SK-N-SH (cell line): ENCODE measurements around the gene SELENOI. TPM values are rescaled to one million over a fixed set of nuclear protein-coding genes. Genes with fewer than 3 reads are reported as not detected.

Experiments used
- CTCF ChIA-PET: fragments of 300-600, 350-600 bp; formaldehyde crosslinking; extraction: SDS; loops from one replicate; lab custom pipeline; 2021; lab: Yijun Ruan, JAX
- POLR2A ChIA-PET: fragments of 350-600 bp; sonication (Branson Sonifier 250); formaldehyde crosslinking; extraction: SDS; loops from one replicate; lab custom pipeline; 2020; ENCODE audit warnings: antibody characterized with exemption, inconsistent platforms; lab: Yijun Ruan, JAX
- DNase-seq: peaks from one replicate; pipeline ENCODE4 v3.0.0; 2012
- H2AFZ ChIP-seq: fragments of 200-600 bp; sonication (generic); 2 replicates; pipeline ENCODE4 v1.8.1; 2016; ENCODE audit warnings: antibody characterized with exemption, mild to moderate bottlenecking, low read depth
- H3F3A ChIP-seq: fragments of 200-600 bp; sonication (generic); replicated peaks from 2 replicates; pipeline ENCODE3; 2016; ENCODE audit warnings: antibody characterized with exemption, mild to moderate bottlenecking; ENCODE audit not compliant: insufficient read depth
- H3K27ac ChIP-seq, 2 experiments: fragments of 200-500 bp in 1 of 2; fragments of 200-600 bp in 1 of 2; sonication (Bioruptor generic) in 1 of 2; sonication (generic), shearing (Covaris generic) in 1 of 2; 2 replicates each; pipeline versions ENCODE4 v1.5.1 to v1.6.1; 2014 to 2016; ENCODE audit warnings: low read depth in 2 of 2, inconsistent platforms in 1 of 2, low read length in 1 of 2, mild to moderate bottlenecking in 1 of 2, mixed read lengths in 1 of 2
- H3K27me3 ChIP-seq: fragments of 200-600 bp; sonication (generic), shearing (Covaris generic); 2 replicates; pipeline ENCODE4 v1.6.1; 2016; ENCODE audit warnings: mixed run types; ENCODE audit not compliant: insufficient read depth
- H3K36me3 ChIP-seq, 2 experiments: fragments of 200-500 bp in 1 of 2; fragments of 200-600 bp in 1 of 2; sonication (Bioruptor generic) in 1 of 2; sonication (generic) in 1 of 2; replicated peaks in 1 of 2; 2 replicates each; pipeline versions ENCODE3 to v1.5.1; 2014 to 2016; ENCODE audit warnings: low read length in 1 of 2, mild to moderate bottlenecking in 1 of 2; ENCODE audit not compliant: insufficient read depth in 2 of 2, control insufficient read depth in 1 of 2
- H3K4me1 ChIP-seq, 2 experiments: fragments of 200-500 bp in 1 of 2; fragments of 200-600 bp in 1 of 2; sonication (Bioruptor generic) in 1 of 2; sonication (generic), shearing (Covaris generic) in 1 of 2; 2 replicates each; pipeline versions ENCODE4 v1.5.1 to v1.6.1; 2014 to 2016; ENCODE audit warnings: low read depth in 1 of 2, low read length in 1 of 2, mixed run types in 1 of 2; ENCODE audit not compliant: insufficient read depth in 2 of 2, control insufficient read depth in 1 of 2
- H3K4me2 ChIP-seq: fragments of 200-600 bp; sonication (generic), shearing (Covaris generic); 2 replicates; pipeline ENCODE4 v1.6.1; 2017; ENCODE audit warnings: mixed run types
- H3K4me3 ChIP-seq, 2 experiments: fragments of 200-500 bp in 1 of 2; fragments of 200-600 bp in 1 of 2; sonication (Bioruptor generic) in 1 of 2; sonication (generic), shearing (Covaris generic) in 1 of 2; 2 replicates each; pipeline versions ENCODE4 v1.5.1 to v1.8.1; 2014 to 2016; ENCODE audit warnings: low read depth in 2 of 2, inconsistent platforms in 1 of 2, low read length in 1 of 2, mild to moderate bottlenecking in 1 of 2, mixed read lengths in 1 of 2, moderate library complexity in 1 of 2
- H3K79me2 ChIP-seq: fragments of 200-600 bp; sonication (generic); 2 replicates; pipeline ENCODE4 v1.8.1; 2017; ENCODE audit warnings: mild to moderate bottlenecking; ENCODE audit not compliant: insufficient read depth
- H3K9ac ChIP-seq: fragments of 200-600 bp; sonication (generic); 2 replicates; pipeline ENCODE4 v1.6.1; 2017; ENCODE audit warnings: mixed run types
- H3K9me2 ChIP-seq: fragments of 200-600 bp; sonication (generic); 2 replicates; pipeline ENCODE4 v1.6.1; 2017; ENCODE audit warnings: mixed run types
- H3K9me3 ChIP-seq: fragments of 200-600 bp; sonication (generic); 2 replicates; pipeline ENCODE4 v1.6.1; 2017; ENCODE audit warnings: mixed run types, mild to moderate bottlenecking, moderate library complexity
- H4K20me1 ChIP-seq: fragments of 200-600 bp; sonication (generic); 2 replicates; pipeline ENCODE4 v1.6.1; 2017; ENCODE audit warnings: mild to moderate bottlenecking, mixed run types; ENCODE audit not compliant: insufficient read depth
- CHD2 ChIP-seq: fragments of 150-350 bp; IDR thresholded peaks from 2 replicates; pipeline ENCODE4 v1.6.1; 2018; ENCODE audit warnings: low read length; ENCODE audit not compliant: partially characterized antibody
- FOSL2 ChIP-seq: IDR thresholded peaks from 2 replicates; pipeline ENCODE4 v1.4.0; 2012; ENCODE audit warnings: low read depth, mild to moderate bottlenecking, moderate library complexity, borderline replicate concordance
- GATA2 ChIP-seq: sonication (generic); formaldehyde crosslinking; IDR thresholded peaks from 2 replicates; pipeline ENCODE4 v1.5.0; 2020; ENCODE audit warnings: mild to moderate bottlenecking, missing genetic modification reagents
- MEF2A ChIP-seq: IDR thresholded peaks from 2 replicates; pipeline ENCODE4 v1.4.0; 2012; ENCODE audit warnings: low read depth, borderline replicate concordance
- MXI1 ChIP-seq: IDR thresholded peaks from 2 replicates; pipeline ENCODE4 v1.6.1; 2012; ENCODE audit warnings: mild to moderate bottlenecking, low read depth, low read length, improper control_type of control experiment
- NFIC ChIP-seq: IDR thresholded peaks from 2 replicates; pipeline ENCODE4 v1.4.0; 2012; ENCODE audit warnings: borderline replicate concordance
- POLR2AphosphoS5 ChIP-seq: IDR thresholded peaks from 2 replicates; pipeline ENCODE4 v1.6.1; 2012; ENCODE audit warnings: low read depth, low read length
- RCOR1 ChIP-seq: fragments of 150-350 bp; IDR thresholded peaks from 2 replicates; pipeline ENCODE4 v1.6.1; 2017; ENCODE audit warnings: antibody characterized with exemption, low read length
- RFX5 ChIP-seq: IDR thresholded peaks from 2 replicates; pipeline ENCODE4 v1.6.1; 2012; ENCODE audit warnings: mild to moderate bottlenecking, improper control_type of control experiment, low read length
- RXRA ChIP-seq: IDR thresholded peaks from 2 replicates; pipeline ENCODE4 v1.4.0; 2012; ENCODE audit warnings: low read depth, mild to moderate bottlenecking, borderline replicate concordance
- SMC3 ChIP-seq: IDR thresholded peaks from 2 replicates; pipeline ENCODE4 v1.6.1; 2012; ENCODE audit warnings: low read depth, low read length, improper control_type of control experiment
- TAF1 ChIP-seq: IDR thresholded peaks from 2 replicates; pipeline ENCODE4 v1.6.1; 2012; ENCODE audit warnings: low read depth, mild to moderate bottlenecking, low read length, moderate library complexity, borderline replicate concordance
- TCF12 ChIP-seq: IDR thresholded peaks from 2 replicates; pipeline ENCODE4 v1.4.0; 2012
- YY1 ChIP-seq: IDR thresholded peaks from 2 replicates; pipeline ENCODE4 v1.4.0; 2012; ENCODE audit warnings: low read depth, mild to moderate bottlenecking
- WGBS: methylation state at CpG from one replicate; pipeline ENCODE4 v1.1.6; 2017; ENCODE audit warnings: low lambda C conversion rate; 5-methylcytosine and 5-hydroxymethylcytosine counted together
- polyA plus RNA-seq, 3 experiments: library from polyadenylated mRNA; depleted of rRNA; stranded (reverse); fragments of >200 nt; gene quantifications; 2 replicates each; pipeline ENCODE4 v1.2.3, GENCODE V29; 2012
- TF ChIP-seq, protein P1 (sequence below): IDR thresholded peaks from 2 replicates; pipeline ENCODE4; 2012
- TF ChIP-seq, protein P2 (sequence below): fragments of 150-350 bp; IDR thresholded peaks from 2 replicates; pipeline ENCODE4 v1.6.1; 2016; ENCODE audit warnings: mild to moderate bottlenecking, low read depth, low read length
- TF ChIP-seq, protein P3 (sequence below): IDR thresholded peaks from 2 replicates; pipeline ENCODE4 v1.6.1; 2012; ENCODE audit warnings: mild to moderate bottlenecking, low read depth, low read length, moderate library complexity
- TF ChIP-seq, protein P4 (sequence below): fragments of 200-600 bp; sonication (generic); IDR thresholded peaks from 2 replicates; pipeline ENCODE4 v1.6.1; 2017; ENCODE audit warnings: antibody characterized with exemption, mild to moderate bottlenecking, moderate library complexity

SELENOI gene
- polyA plus RNA-seq, 1 of the 3 experiments (the other 2 are of a cell fraction) = 4.4 TPM

DNA sequence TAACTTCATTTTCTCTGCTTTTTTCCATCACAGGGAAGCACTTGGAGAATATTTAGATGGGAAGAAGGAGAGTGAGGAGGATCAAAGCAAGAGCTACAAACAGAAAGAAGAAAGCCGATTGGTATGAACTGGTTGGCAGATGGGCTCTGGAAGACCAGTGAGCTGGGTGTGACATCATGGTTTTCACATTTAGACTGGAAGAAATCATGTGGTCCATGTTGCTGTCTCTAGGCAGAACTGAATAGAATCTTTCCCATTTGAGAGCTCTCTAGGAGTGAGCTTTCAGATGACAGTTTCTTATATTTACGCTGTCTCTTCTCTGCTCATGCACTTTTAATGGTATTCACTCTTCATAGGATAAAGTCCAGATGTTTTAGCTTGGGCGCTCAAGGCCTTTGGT lies 68.4 kb downstream of the SELENOI start:
- no peaks in the 10 kb centered on the region for H4K20me1 ChIP-seq
- H3F3A ChIP-seq = no peaks in the 10 kb centered on the region

DNA sequence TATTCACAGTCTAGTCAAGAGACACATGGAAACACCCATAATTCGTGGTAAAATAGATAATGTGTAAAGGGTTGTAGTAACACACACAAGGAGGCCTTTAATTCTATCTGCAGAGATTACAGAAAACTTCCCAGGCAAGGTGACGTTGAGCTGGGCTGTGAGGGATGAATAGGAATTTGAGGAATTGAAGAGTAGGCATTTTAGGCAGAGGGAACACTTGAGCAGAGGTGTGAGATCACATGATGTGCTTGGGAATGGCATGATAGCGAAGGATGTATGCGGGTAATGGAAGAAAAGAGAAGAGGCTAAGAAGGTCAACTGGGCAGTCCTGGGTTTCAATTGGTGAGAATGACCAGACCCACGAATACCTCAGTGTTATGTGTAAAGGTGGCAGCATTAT lies 76.0 kb downstream of the SELENOI start:
- POLR2A ChIA-PET = interaction anchor here (0.8 kb wide), 1 partner anchor 1003 kb away, joined by 3 read pairs; no protein-coding TSS in a partner anchor
- H2AFZ ChIP-seq = no peak overlapping the region

More for the DNA sequence above, 68.4 kb downstream of the SELENOI start:
- Histone ChIP-seq H3K4me2 (no peak overlapping the region), H3K9me2 (no peaks in the 10 kb centered on the region), H3K36me3 (no peaks in the 10 kb centered on the region), H3K79me2 (no peaks in the 10 kb centered on the region), H2AFZ (no peak overlapping the region), H3K9me3 (no peaks in the 10 kb centered on the region), H3K4me1 (no peaks in the 10 kb centered on the region), H3K9ac (no peak overlapping the region), H3K27ac (no peak overlapping the region), H3K4me3 (no peak overlapping the region), H3K27me3 (no peaks in the 10 kb centered on the region)
- no peak for DNase-seq
- ChIA-PET CTCF (interaction anchor here (0.7 to 2.2 kb wide), 7 partner anchors 8 to 22 kb away, joined by 3 to 6 read pairs (median 4); no protein-coding TSS in a partner anchor), POLR2A (no interaction called here)
- no peak for TF ChIP-seq MXI1
- TF ChIP-seq GATA2 (CRISPR knock-in tag) = no peak
- 0 out of 2 replicates have a peak, but pooled peaks have one; percentile 24 for TF ChIP-seq RFX5
- TF ChIP-seq YY1 = no peak
- WGBS = 87% methylated on average over 3 of the region's 3 CpGs

More for the DNA sequence above, 76.0 kb downstream of the SELENOI start:
- Histone ChIP-seq H3K9me2 (no peaks in the 10 kb centered on the region), H3K9ac (no peak overlapping the region), H3K27me3 (no peaks in the 10 kb centered on the region), H3K4me2 (no peak overlapping the region), H4K20me1 (no peaks in the 10 kb centered on the region), H3K27ac (no peak overlapping the region), H3K4me3 (no peak overlapping the region), H3K4me1 (no peaks in the 10 kb centered on the region), H3K79me2 (no peaks in the 10 kb centered on the region), H3K9me3 (no peaks in the 10 kb centered on the region), H3F3A (no peaks in the 10 kb centered on the region), H3K36me3 (no peaks in the 10 kb centered on the region)
- CTCF ChIA-PET = interaction anchor here (1.2 kb wide), 1 partner anchor 92 kb away, joined by 3 read pairs; no protein-coding TSS in a partner anchor
- TF ChIP-seq FOSL2 (no peak), MXI1 (no peak), POLR2AphosphoS5 (no peak), TAF1 (no peak), YY1 (no peak), RXRA (no peak), CHD2 (no peak), MEF2A (no peak), SMC3 (no peak), NFIC (no peak), RCOR1 (no peak), TCF12 (no peak)
- TF ChIP-seq, protein P1, sequence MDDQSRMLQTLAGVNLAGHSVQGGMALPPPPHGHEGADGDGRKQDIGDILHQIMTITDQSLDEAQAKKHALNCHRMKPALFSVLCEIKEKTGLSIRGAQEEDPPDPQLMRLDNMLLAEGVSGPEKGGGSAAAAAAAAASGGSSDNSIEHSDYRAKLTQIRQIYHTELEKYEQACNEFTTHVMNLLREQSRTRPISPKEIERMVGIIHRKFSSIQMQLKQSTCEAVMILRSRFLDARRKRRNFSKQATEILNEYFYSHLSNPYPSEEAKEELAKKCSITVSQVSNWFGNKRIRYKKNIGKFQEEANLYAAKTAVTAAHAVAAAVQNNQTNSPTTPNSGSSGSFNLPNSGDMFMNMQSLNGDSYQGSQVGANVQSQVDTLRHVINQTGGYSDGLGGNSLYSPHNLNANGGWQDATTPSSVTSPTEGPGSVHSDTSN = no peak
- TF ChIP-seq, protein P2, sequence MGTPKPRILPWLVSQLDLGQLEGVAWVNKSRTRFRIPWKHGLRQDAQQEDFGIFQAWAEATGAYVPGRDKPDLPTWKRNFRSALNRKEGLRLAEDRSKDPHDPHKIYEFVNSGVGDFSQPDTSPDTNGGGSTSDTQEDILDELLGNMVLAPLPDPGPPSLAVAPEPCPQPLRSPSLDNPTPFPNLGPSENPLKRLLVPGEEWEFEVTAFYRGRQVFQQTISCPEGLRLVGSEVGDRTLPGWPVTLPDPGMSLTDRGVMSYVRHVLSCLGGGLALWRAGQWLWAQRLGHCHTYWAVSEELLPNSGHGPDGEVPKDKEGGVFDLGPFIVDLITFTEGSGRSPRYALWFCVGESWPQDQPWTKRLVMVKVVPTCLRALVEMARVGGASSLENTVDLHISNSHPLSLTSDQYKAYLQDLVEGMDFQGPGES = no peak
- TF ChIP-seq, protein P3, sequence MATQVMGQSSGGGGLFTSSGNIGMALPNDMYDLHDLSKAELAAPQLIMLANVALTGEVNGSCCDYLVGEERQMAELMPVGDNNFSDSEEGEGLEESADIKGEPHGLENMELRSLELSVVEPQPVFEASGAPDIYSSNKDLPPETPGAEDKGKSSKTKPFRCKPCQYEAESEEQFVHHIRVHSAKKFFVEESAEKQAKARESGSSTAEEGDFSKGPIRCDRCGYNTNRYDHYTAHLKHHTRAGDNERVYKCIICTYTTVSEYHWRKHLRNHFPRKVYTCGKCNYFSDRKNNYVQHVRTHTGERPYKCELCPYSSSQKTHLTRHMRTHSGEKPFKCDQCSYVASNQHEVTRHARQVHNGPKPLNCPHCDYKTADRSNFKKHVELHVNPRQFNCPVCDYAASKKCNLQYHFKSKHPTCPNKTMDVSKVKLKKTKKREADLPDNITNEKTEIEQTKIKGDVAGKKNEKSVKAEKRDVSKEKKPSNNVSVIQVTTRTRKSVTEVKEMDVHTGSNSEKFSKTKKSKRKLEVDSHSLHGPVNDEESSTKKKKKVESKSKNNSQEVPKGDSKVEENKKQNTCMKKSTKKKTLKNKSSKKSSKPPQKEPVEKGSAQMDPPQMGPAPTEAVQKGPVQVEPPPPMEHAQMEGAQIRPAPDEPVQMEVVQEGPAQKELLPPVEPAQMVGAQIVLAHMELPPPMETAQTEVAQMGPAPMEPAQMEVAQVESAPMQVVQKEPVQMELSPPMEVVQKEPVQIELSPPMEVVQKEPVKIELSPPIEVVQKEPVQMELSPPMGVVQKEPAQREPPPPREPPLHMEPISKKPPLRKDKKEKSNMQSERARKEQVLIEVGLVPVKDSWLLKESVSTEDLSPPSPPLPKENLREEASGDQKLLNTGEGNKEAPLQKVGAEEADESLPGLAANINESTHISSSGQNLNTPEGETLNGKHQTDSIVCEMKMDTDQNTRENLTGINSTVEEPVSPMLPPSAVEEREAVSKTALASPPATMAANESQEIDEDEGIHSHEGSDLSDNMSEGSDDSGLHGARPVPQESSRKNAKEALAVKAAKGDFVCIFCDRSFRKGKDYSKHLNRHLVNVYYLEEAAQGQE = no peak
- TF ChIP-seq, protein P4, sequence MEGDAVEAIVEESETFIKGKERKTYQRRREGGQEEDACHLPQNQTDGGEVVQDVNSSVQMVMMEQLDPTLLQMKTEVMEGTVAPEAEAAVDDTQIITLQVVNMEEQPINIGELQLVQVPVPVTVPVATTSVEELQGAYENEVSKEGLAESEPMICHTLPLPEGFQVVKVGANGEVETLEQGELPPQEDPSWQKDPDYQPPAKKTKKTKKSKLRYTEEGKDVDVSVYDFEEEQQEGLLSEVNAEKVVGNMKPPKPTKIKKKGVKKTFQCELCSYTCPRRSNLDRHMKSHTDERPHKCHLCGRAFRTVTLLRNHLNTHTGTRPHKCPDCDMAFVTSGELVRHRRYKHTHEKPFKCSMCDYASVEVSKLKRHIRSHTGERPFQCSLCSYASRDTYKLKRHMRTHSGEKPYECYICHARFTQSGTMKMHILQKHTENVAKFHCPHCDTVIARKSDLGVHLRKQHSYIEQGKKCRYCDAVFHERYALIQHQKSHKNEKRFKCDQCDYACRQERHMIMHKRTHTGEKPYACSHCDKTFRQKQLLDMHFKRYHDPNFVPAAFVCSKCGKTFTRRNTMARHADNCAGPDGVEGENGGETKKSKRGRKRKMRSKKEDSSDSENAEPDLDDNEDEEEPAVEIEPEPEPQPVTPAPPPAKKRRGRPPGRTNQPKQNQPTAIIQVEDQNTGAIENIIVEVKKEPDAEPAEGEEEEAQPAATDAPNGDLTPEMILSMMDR = no peak
- 69% methylated on average over 5 of the region's 5 CpGs for WGBS
- no peak for DNase-seq
